CD14-positive monocyte (primary cell): Measurements from ENCODE around the gene SLC22A5. TPM values are rescaled to one million over a fixed set of nuclear protein-coding genes. Genes with fewer than 3 reads are reported as not detected.
A peak's percentile ranks its signal among the peaks of the same experiment; 100 is the strongest.

Source experiments
- DNase-seq, 3 donors: peaks; one replicate each; pipeline ENCODE4 v3.0.0-alpha.2; 2011 to 2022
- H2AFZ ChIP-seq: 2 replicates; pipeline ENCODE4 v1.6.0; 2012; ENCODE audit warnings: mild to moderate bottlenecking, low read depth, low read length, inconsistent platforms; ENCODE audit not compliant: insufficient read depth, poor library complexity, severe bottlenecking
- H3K27ac ChIP-seq, 2 donors: 1 replicate in 1 of 2; 2 replicates in 1 of 2; pipeline ENCODE4 v1.5.1; 2012 to 2013; ENCODE audit warnings: low read length in 2 of 2, control low read depth in 1 of 2, inconsistent platforms in 1 of 2, low read depth in 1 of 2, mild to moderate bottlenecking in 1 of 2
- H3K27me3 ChIP-seq, 2 donors: one replicate each; pipeline versions ENCODE4 v1.6.0 to v1.6.1; 2011 to 2013; ENCODE audit warnings: low read length in 2 of 2; ENCODE audit not compliant: control insufficient read depth in 2 of 2, insufficient read depth in 2 of 2
- H3K36me3 ChIP-seq, 2 donors: replicated peaks in 1 of 2; 1 replicate in 1 of 2; 2 replicates in 1 of 2; pipeline versions ENCODE4 v1.5.1 to v1.6.1; 2012 to 2013; ENCODE audit warnings: low read length in 2 of 2, control low read depth in 1 of 2, inconsistent platforms in 1 of 2, mild to moderate bottlenecking in 1 of 2; ENCODE audit not compliant: insufficient read depth in 2 of 2, control insufficient read depth in 1 of 2
- H3K4me1 ChIP-seq, 2 donors: 1 replicate in 1 of 2; 2 replicates in 1 of 2; pipeline versions ENCODE4 v1.5.1 to v1.6.1; 2012 to 2013; ENCODE audit warnings: low read length in 2 of 2, control low read depth in 1 of 2, inconsistent platforms in 1 of 2, mild to moderate bottlenecking in 1 of 2, moderate library complexity in 1 of 2; ENCODE audit not compliant: insufficient read depth in 2 of 2, control insufficient read depth in 1 of 2
- H3K4me2 ChIP-seq: replicated peaks from 2 replicates; pipeline ENCODE3; 2012; ENCODE audit warnings: low read length, moderate library complexity, mild to moderate bottlenecking; ENCODE audit not compliant: poor library complexity, severe bottlenecking; ENCODE audit errors: extremely low read depth
- H3K4me3 ChIP-seq, 3 experiments: fragments of 200-600 bp in 1 of 3; sonication (generic) in 1 of 3; replicated peaks in 1 of 3; 1 replicate in 2 of 3; 2 replicates in 1 of 3; pipeline ENCODE4 v1.5.1; 2011 to 2013; ENCODE audit warnings: low read length in 3 of 3, mild to moderate bottlenecking in 3 of 3, control low read depth in 2 of 3, low read depth in 2 of 3, inconsistent platforms in 1 of 3, moderate library complexity in 1 of 3
- H3K79me2 ChIP-seq: 2 replicates; pipeline ENCODE4 v1.6.0; 2012; ENCODE audit warnings: mild to moderate bottlenecking, control low read depth, inconsistent platforms, low read length, moderate library complexity; ENCODE audit not compliant: insufficient read depth
- H3K9ac ChIP-seq: 2 replicates; pipeline ENCODE4 v1.6.0; 2017; ENCODE audit warnings: low read length, mild to moderate bottlenecking; ENCODE audit not compliant: insufficient read depth, poor library complexity, severe bottlenecking
- H3K9me3 ChIP-seq, 2 donors: replicated peaks in 1 of 2; 1 replicate in 1 of 2; 2 replicates in 1 of 2; pipeline versions ENCODE4 v1.5.1 to v1.6.1; 2012 to 2013; ENCODE audit warnings: low read length in 2 of 2, control low read depth in 1 of 2; ENCODE audit not compliant: control insufficient read depth in 1 of 2, insufficient read depth in 1 of 2
- H4K20me1 ChIP-seq: 2 replicates; pipeline ENCODE4 v1.6.0; 2012; ENCODE audit warnings: mild to moderate bottlenecking, low read length, control low read depth, moderate library complexity; ENCODE audit not compliant: insufficient read depth
- H3K27ac Mint-ChIP-seq, 7 donors: one replicate each; pipeline ENCODE4 v1.8.0; 2020; ENCODE audit warnings: mild to moderate bottlenecking in 7 of 7, mixed read lengths in 7 of 7, moderate library complexity in 6 of 7, inconsistent platforms in 2 of 7
- H3K27me3 Mint-ChIP-seq, 3 donors: one replicate each; pipeline ENCODE4 v1.8.0; 2021 to 2022; ENCODE audit warnings: low read depth in 3 of 3, mild to moderate bottlenecking in 3 of 3, mixed read lengths in 3 of 3, moderate library complexity in 3 of 3, inconsistent platforms in 1 of 3
- H3K36me3 Mint-ChIP-seq, 2 donors: one replicate each; pipeline ENCODE4 v1.8.0; 2020; ENCODE audit warnings: mixed read lengths in 2 of 2, inconsistent platforms in 1 of 2, mild to moderate bottlenecking in 1 of 2
- H3K4me1 Mint-ChIP-seq: one replicate; pipeline ENCODE4 v1.8.0; 2020; ENCODE audit warnings: mild to moderate bottlenecking, mixed read lengths
- H3K4me3 Mint-ChIP-seq, 2 donors: one replicate each; pipeline ENCODE4 v1.8.0; 2020; ENCODE audit warnings: mild to moderate bottlenecking in 2 of 2, mixed read lengths in 2 of 2, moderate library complexity in 1 of 2
- H3K9me3 Mint-ChIP-seq, 7 donors: one replicate each; pipeline ENCODE4 v1.8.0; 2020 to 2022; ENCODE audit warnings: mixed read lengths in 7 of 7, mild to moderate bottlenecking in 6 of 7, moderate library complexity in 6 of 7, inconsistent platforms in 2 of 7
- CTCF ChIP-seq: fragments of 200-600 bp; IDR thresholded peaks from one replicate; pipeline ENCODE4 v1.8.0; 2022; ENCODE audit warnings: antibody characterized with exemption, mild to moderate bottlenecking
- WGBS: methylation state at CpG from one replicate; pipeline ENCODE4 v1.1.5; 2013; ENCODE audit warnings: missing lambda C conversion rate; ENCODE audit not compliant: insufficient coverage; 5-methylcytosine and 5-hydroxymethylcytosine counted together
- intact Hi-C, 2 donors: fragments of 100-400 bp; cut with micrococcal nuclease; formaldehyde crosslinking; loops; one replicate each; pipeline versions ENCODE4 v1.15.0 to v1.15.1; 2023
- polyA plus RNA-seq, 3 donors: library from polyadenylated mRNA; depleted of rRNA in 1 of 3; unstranded in 2 of 3; stranded (reverse) in 1 of 3; fragments of 300-500 nt in 2 of 3; fragments of >200 nt in 1 of 3; fragmentation: Illumina TruSeq in 2 of 3; gene quantifications; 1 replicate in 2 of 3; 2 replicates in 1 of 3; pipeline ENCODE4 v1.2.3, GENCODE V29; 2012 to 2021

Gene SLC22A5
- polyA plus RNA-seq, 3 donors = 2.4 to 14.6 (median 3.5) TPM

GRCh38 chr5:132372542-132372941 lies 3.0 kb downstream of the SLC22A5 start:
- Histone ChIP-seq H3K79me2 (peaks cover 18% of the 10 kb centered on the region), H3K27ac (peak overlapping the region in 1 of 2 donors; percentile 12), H3K4me2 (peak overlapping the region; percentile 7), H3K27me3 (no peaks in the 10 kb centered on the region), H2AFZ (peak overlapping the region; percentile 22), H3K4me1 (peaks cover 32 to 38% of the 10 kb centered on the region in 2 donors), H3K9ac (no peak overlapping the region), H3K36me3 (no peaks in the 10 kb centered on the region), H4K20me1 (no peaks in the 10 kb centered on the region), H3K4me3 (no peak overlapping the region), H3K9me3 (no peaks in the 10 kb centered on the region)
- intact Hi-C loops = no loop called here
- no peak for DNase-seq
- H3K27me3 Mint-ChIP-seq = peaks cover 0 to 1% (median 0%) of the 10 kb centered on the region in 3 donors
- peaks cover 0 to 2% of the 10 kb centered on the region in 2 donors for H3K36me3 Mint-ChIP-seq
- H3K9me3 Mint-ChIP-seq = no peaks in the 10 kb centered on the region
- H3K4me1 Mint-ChIP-seq = peaks cover 32% of the 10 kb centered on the region
- H3K27ac Mint-ChIP-seq = peak overlapping the region in 3 of 7 donors; percentile 43 to 58 (median 56)
- H3K4me3 Mint-ChIP-seq = no peak overlapping the region
- no peak for TF ChIP-seq CTCF

- no peak overlapping the region for H3K4me3 Mint-ChIP-seq
- H3K4me1 Mint-ChIP-seq = peaks cover 19% of the 10 kb centered on the region
- no peak for DNase-seq
- peaks cover 13% of the 10 kb centered on the region for H3K79me2 ChIP-seq
- H3K27ac ChIP-seq = no peak overlapping the region
- H3K9ac ChIP-seq = no peak overlapping the region
- H3K27ac Mint-ChIP-seq = no peak overlapping the region
- 100% methylated on average over 2 of the region's 3 CpGs for WGBS
- no peaks in the 10 kb centered on the region for H4K20me1 ChIP-seq
- H3K4me3 ChIP-seq = no peak overlapping the region
- H3K36me3 ChIP-seq = peaks cover 0 to 29% of the 10 kb centered on the region in 2 donors
- intact Hi-C loops = no loop called here
- H3K9me3 Mint-ChIP-seq = no peaks in the 10 kb centered on the region
- no peak overlapping the region for H3K4me2 ChIP-seq
- no peaks in the 10 kb centered on the region for H3K27me3 ChIP-seq
- H3K36me3 Mint-ChIP-seq = peaks cover 13 to 22% of the 10 kb centered on the region in 2 donors
- H3K4me1 ChIP-seq = peaks cover 18 to 19% of the 10 kb centered on the region in 2 donors
- H3K9me3 ChIP-seq = no peaks in the 10 kb centered on the region
- no peak overlapping the region for H2AFZ ChIP-seq
- no peak for TF ChIP-seq CTCF
- H3K27me3 Mint-ChIP-seq = no peaks in the 10 kb centered on the region
These were observed 6.4 kb downstream of the SLC22A5 start for GRCh38 chr5:132375957-132376356.
